Spleen (tissue), 7 donors: Measurements from ENCODE around the gene RRP1.

Experiments
- CTCF ChIP-seq, 11 experiments: fragments of 200-600 bp in 7 of 11; fragments of 450-650 bp in 4 of 11; sonication (generic) in 4 of 11; IDR thresholded peaks in 8 of 11; conservative IDR thresholded peaks in 3 of 11; 1 replicate in 7 of 11; 2 replicates in 4 of 11; pipeline versions ENCODE4 v1.4.0 to v1.8.0; 2016 to 2021; ENCODE audit warnings: antibody characterized with exemption in 11 of 11, inconsistent platforms in 4 of 11, mild to moderate bottlenecking in 1 of 11
- POLR2A ChIP-seq, 3 donors: fragments of 450-650 bp; IDR thresholded peaks; one replicate each; pipeline ENCODE4 v1.5.1; 2017; ENCODE audit warnings: antibody characterized with exemption in 3 of 3, mild to moderate bottlenecking in 1 of 3
- donor health status: DM: no; HTN: no; CAD: no; lungs with moderate emphysema.
- donor health status: DM: no; HTN: no; CAD: no.
- donor health status: DM: no; HTN: no; CAD: no.

GRCh38 chr21:43814215-43815106, 25.1 kb downstream of the RRP1 start:
- no peak for TF ChIP-seq CTCF (IDR thresholded peaks at IDR 0.05 in 8 of 11, conservative IDR thresholded peaks at IDR 0.05 in 3 of 11)
- no peak for TF ChIP-seq POLR2A (IDR thresholded peaks at IDR 0.05)
